Brain microvascular endothelial cell (primary cell): ENCODE results near the gene CEP85.

Experiments used
- DNase-seq: peaks from one replicate; pipeline ENCODE4 v3.0.0-alpha.2; 2020
- H3K27ac ChIP-seq: fragments of 250-450 bp; sonication (Bioruptor Pico); 2 replicates; pipeline ENCODE4 v1.5.1; 2020; ENCODE audit warnings: mild to moderate bottlenecking, moderate library complexity
- H3K27me3 ChIP-seq: fragments of 250-450 bp; sonication (Bioruptor Pico); replicated peaks from 2 replicates; pipeline ENCODE4 v1.5.1; 2020; ENCODE audit warnings: mild to moderate bottlenecking
- H3K36me3 ChIP-seq: fragments of 250-450 bp; sonication (Bioruptor Pico); replicated peaks from 2 replicates; pipeline ENCODE4 v1.5.1; 2020; ENCODE audit warnings: mild to moderate bottlenecking
- H3K4me3 ChIP-seq: 2 replicates; pipeline ENCODE4 v1.5.1; 2011; ENCODE audit warnings: low read depth, mild to moderate bottlenecking, control low read depth, low read length, moderate library complexity
- CTCF ChIP-seq: IDR thresholded peaks from 2 replicates; pipeline ENCODE4 v1.5.1; 2011; ENCODE audit warnings: low read depth, mild to moderate bottlenecking, moderate library complexity, low read length, control low read depth, inconsistent platforms; ENCODE audit errors: missing control alignments
- in situ Hi-C: cut with HindIII; loops from 2 replicates; pipeline ENCODE4 v1.10.0; 2017; ENCODE audit warnings: low sequenced_read_pairs, low pct_ligation_motif_present

CEP85 gene

GRCh38 chr1:26283871-26284596, 50.0 kb downstream of the CEP85 start:
- DNase-seq = no peak
- in situ Hi-C loops = no loop called here
- no peak for TF ChIP-seq CTCF
- Histone ChIP-seq H3K27me3 (no peaks in the 10 kb centered on the region), H3K27ac (peak overlapping the region; percentile 77), H3K36me3 (peaks cover 30% of the 10 kb centered on the region), H3K4me3 (no peak overlapping the region)

GRCh38 chr1:26284597-26285347, 50.8 kb downstream of the CEP85 start:
- TF ChIP-seq CTCF = peak; percentile 87
- no peaks in the 10 kb centered on the region for H3K27me3 ChIP-seq
- H3K36me3 ChIP-seq = peaks cover 30% of the 10 kb centered on the region
- DNase-seq = peak; percentile 97
- in situ Hi-C loops = no loop called here
- H3K4me3 ChIP-seq = no peak overlapping the region
- H3K27ac ChIP-seq = peak overlapping the region; percentile 77

GRCh38 chr1:26285366-26286063, 51.5 kb downstream of the CEP85 start:
- DNase-seq = no peak
- Histone ChIP-seq H3K36me3 (peaks cover 30% of the 10 kb centered on the region), H3K27me3 (no peaks in the 10 kb centered on the region), H3K27ac (peak overlapping the region; percentile 77), H3K4me3 (no peak overlapping the region)
- TF ChIP-seq CTCF = peak; percentile 66
- in situ Hi-C loops = no loop called here

- H3K36me3 ChIP-seq = peaks cover 28% of the 10 kb centered on the region
- no peak overlapping the region for H3K27ac ChIP-seq
- no peak overlapping the region for H3K4me3 ChIP-seq
- in situ Hi-C loops = no loop called here
- no peak for DNase-seq
- TF ChIP-seq CTCF = no peak
- H3K27me3 ChIP-seq = no peaks in the 10 kb centered on the region
These were observed 52.0 kb downstream of the CEP85 start for GRCh38 chr1:26286064-26286416.

- peaks cover 22% of the 10 kb centered on the region for H3K36me3 ChIP-seq
- TF ChIP-seq CTCF = no peak
- H3K4me3 ChIP-seq = no peak overlapping the region
- H3K27me3 ChIP-seq = no peaks in the 10 kb centered on the region
- no peak for DNase-seq
- H3K27ac ChIP-seq = no peak overlapping the region
- in situ Hi-C loops = no loop called here
These were observed 53.2 kb downstream of the CEP85 start for GRCh38 chr1:26287033-26287711.
